OCI-LY7 (cell line): ENCODE data around the gene ANKH.

Source experiments
- EZH2phosphoT487 ChIP-seq: fragments of 200-600 bp; sonication (generic); IDR thresholded peaks from 2 replicates; pipeline ENCODE4 v1.6.1; 2018; ENCODE audit warnings: low read depth, borderline replicate concordance, mild to moderate bottlenecking, mixed run types, antibody characterized with exemption, low read length, moderate library complexity, mixed read lengths
- TF ChIP-seq, protein P1 (sequence below): fragments of 200-600 bp; sonication (generic); conservative IDR thresholded peaks from 2 replicates; pipeline ENCODE4 v1.5.1; 2014; ENCODE audit warnings: mild to moderate bottlenecking, antibody characterized with exemption, low read length, moderate library complexity, mixed read lengths

DNA sequence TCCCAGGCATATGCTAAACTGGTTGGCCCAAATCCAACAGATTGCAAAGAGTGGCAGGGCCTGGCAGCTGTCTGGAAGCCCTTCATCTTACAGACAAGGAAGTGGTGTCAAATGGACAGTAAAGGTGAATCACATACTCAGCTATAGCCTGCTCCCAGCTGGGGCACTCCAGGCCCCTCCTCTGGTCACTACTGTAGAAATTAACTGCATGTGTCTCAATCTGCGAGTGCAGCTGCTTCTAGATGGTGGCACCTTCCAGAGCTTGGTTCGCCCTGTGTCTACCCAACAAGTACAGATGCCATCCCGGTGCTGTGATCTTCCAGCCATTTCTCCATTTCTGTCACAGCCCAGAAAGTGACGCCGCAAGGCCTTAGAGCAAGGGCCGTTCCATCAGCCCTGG lies 156.9 kb downstream of the ANKH start:
- TF ChIP-seq, protein P1, sequence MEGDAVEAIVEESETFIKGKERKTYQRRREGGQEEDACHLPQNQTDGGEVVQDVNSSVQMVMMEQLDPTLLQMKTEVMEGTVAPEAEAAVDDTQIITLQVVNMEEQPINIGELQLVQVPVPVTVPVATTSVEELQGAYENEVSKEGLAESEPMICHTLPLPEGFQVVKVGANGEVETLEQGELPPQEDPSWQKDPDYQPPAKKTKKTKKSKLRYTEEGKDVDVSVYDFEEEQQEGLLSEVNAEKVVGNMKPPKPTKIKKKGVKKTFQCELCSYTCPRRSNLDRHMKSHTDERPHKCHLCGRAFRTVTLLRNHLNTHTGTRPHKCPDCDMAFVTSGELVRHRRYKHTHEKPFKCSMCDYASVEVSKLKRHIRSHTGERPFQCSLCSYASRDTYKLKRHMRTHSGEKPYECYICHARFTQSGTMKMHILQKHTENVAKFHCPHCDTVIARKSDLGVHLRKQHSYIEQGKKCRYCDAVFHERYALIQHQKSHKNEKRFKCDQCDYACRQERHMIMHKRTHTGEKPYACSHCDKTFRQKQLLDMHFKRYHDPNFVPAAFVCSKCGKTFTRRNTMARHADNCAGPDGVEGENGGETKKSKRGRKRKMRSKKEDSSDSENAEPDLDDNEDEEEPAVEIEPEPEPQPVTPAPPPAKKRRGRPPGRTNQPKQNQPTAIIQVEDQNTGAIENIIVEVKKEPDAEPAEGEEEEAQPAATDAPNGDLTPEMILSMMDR: no peak
- no peak for TF ChIP-seq EZH2phosphoT487
